Measurements from ENCODE around the gene PLXNA4. TPM values are rescaled to one million over a fixed set of nuclear protein-coding genes. Genes with fewer than 3 reads are reported as not detected.

The PLXNA4 gene
- total and polyA plus RNA-seq, 5 donors = 5.7 to 19.3 (median 16.0) TPM

GRCh38 chr7:132218876-132219275, 357.4 kb downstream of the PLXNA4 start:
- no peaks in the 10 kb centered on the region for H3K9me3 ChIP-seq (ENCODE audit: control insufficient read depth, low read length)
- ATAC-seq (no peak), DNase-seq (no peak)
- no peak overlapping the region for H3K27ac ChIP-seq (ENCODE audit: low read length)
- intact Hi-C loops (cut with DNase I) = no loop called here
- no peaks in the 10 kb centered on the region for H3K27me3 ChIP-seq (ENCODE audit: control insufficient read depth, insufficient read depth)
- H3K4me1 ChIP-seq (ENCODE audit: control insufficient read depth, insufficient read depth, low read length) = no peaks in the 10 kb centered on the region
- no peak overlapping the region for H3K4me3 ChIP-seq (ENCODE audit: low read length)
- WGBS = 80% methylated on average over 4 of the region's 4 CpGs

GRCh38 chr7:132216847-132217525, 359.3 kb downstream of the PLXNA4 start:
- Histone ChIP-seq H3K4me3 (ENCODE audit: low read length) (no peak overlapping the region), H3K9me3 (ENCODE audit: control insufficient read depth, low read length) (no peaks in the 10 kb centered on the region), H3K27ac (ENCODE audit: low read length) (no peak overlapping the region), H3K27me3 (ENCODE audit: control insufficient read depth, insufficient read depth) (no peaks in the 10 kb centered on the region), H3K4me1 (ENCODE audit: control insufficient read depth, insufficient read depth, low read length) (no peaks in the 10 kb centered on the region)
- ATAC-seq (no peak), DNase-seq (no peak)
- 75% methylated on average over 8 of the region's 8 CpGs for WGBS
- intact Hi-C loops (cut with DNase I) = no loop called here

GRCh38 chr7:132214452-132214851, 361.8 kb downstream of the PLXNA4 start:
- Histone ChIP-seq H3K9me3 (ENCODE audit: control insufficient read depth, low read length) (no peaks in the 10 kb centered on the region), H3K4me3 (ENCODE audit: low read length) (no peak overlapping the region), H3K27me3 (ENCODE audit: control insufficient read depth, insufficient read depth) (no peaks in the 10 kb centered on the region), H3K27ac (ENCODE audit: low read length) (no peak overlapping the region), H3K4me1 (ENCODE audit: control insufficient read depth, insufficient read depth, low read length) (no peaks in the 10 kb centered on the region)
- DNase-seq (no peak), ATAC-seq (no peak)
- intact Hi-C loops (cut with DNase I) = no loop called here
- 80% methylated on average over 6 of the region's 6 CpGs for WGBS

- DNase-seq (no peak), ATAC-seq (no peak)
- no peaks in the 10 kb centered on the region for H3K4me1 ChIP-seq (ENCODE audit: control insufficient read depth, insufficient read depth, low read length)
- WGBS = 82% methylated on average over 5 of the region's 5 CpGs
- H3K9me3 ChIP-seq (ENCODE audit: control insufficient read depth, low read length) = no peaks in the 10 kb centered on the region
- intact Hi-C loops (cut with DNase I) = no loop called here
- no peak overlapping the region for H3K27ac ChIP-seq (ENCODE audit: low read length)
- no peaks in the 10 kb centered on the region for H3K27me3 ChIP-seq (ENCODE audit: control insufficient read depth, insufficient read depth)
- no peak overlapping the region for H3K4me3 ChIP-seq (ENCODE audit: low read length)
Observed at GRCh38 chr7:132213583-132213982, 362.7 kb downstream of the PLXNA4 start.

- intact Hi-C loops (cut with DNase I) = no loop called here
- H3K9me3 ChIP-seq (ENCODE audit: control insufficient read depth, low read length) = no peaks in the 10 kb centered on the region
- peaks cover 2% of the 10 kb centered on the region for H3K4me1 ChIP-seq (ENCODE audit: control insufficient read depth, insufficient read depth, low read length)
- H3K27ac ChIP-seq (ENCODE audit: low read length) = no peak overlapping the region
- no peak overlapping the region for H3K4me3 ChIP-seq (ENCODE audit: low read length)
- no peaks in the 10 kb centered on the region for H3K27me3 ChIP-seq (ENCODE audit: control insufficient read depth, insufficient read depth)
- ATAC-seq (no peak), DNase-seq (no peak)
- 93% methylated on average over 4 of the region's 4 CpGs for WGBS
Observed at GRCh38 chr7:132211971-132212370, 364.3 kb downstream of the PLXNA4 start.

GRCh38 chr7:132210821-132211220, 365.4 kb downstream of the PLXNA4 start:
- H3K27me3 ChIP-seq (ENCODE audit: control insufficient read depth, insufficient read depth) = no peaks in the 10 kb centered on the region
- no peak overlapping the region for H3K4me3 ChIP-seq (ENCODE audit: low read length)
- H3K27ac ChIP-seq (ENCODE audit: low read length) = no peak overlapping the region
- H3K9me3 ChIP-seq (ENCODE audit: control insufficient read depth, low read length) = no peaks in the 10 kb centered on the region
- H3K4me1 ChIP-seq (ENCODE audit: control insufficient read depth, insufficient read depth, low read length) = peaks cover 2% of the 10 kb centered on the region
- intact Hi-C loops (cut with DNase I) = no loop called here
- no peak for DNase-seq
- WGBS = 92% methylated on average over 14 of the region's 14 CpGs
- ATAC-seq = no peak

- 88% methylated on average over 2 of the region's 2 CpGs for WGBS
- Histone ChIP-seq H3K27ac (ENCODE audit: low read length) (peak overlapping the region; percentile 26), H3K9me3 (ENCODE audit: control insufficient read depth, low read length) (no peaks in the 10 kb centered on the region), H3K4me1 (ENCODE audit: control insufficient read depth, insufficient read depth, low read length) (peaks cover 2% of the 10 kb centered on the region), H3K27me3 (ENCODE audit: control insufficient read depth, insufficient read depth) (no peaks in the 10 kb centered on the region), H3K4me3 (ENCODE audit: low read length) (no peak overlapping the region)
- intact Hi-C loops (cut with DNase I) = no loop called here
- ATAC-seq (no peak), DNase-seq (no peak)
Observed at GRCh38 chr7:132207782-132208181, 368.5 kb downstream of the PLXNA4 start.

- Histone ChIP-seq H3K4me3 (ENCODE audit: low read length) (no peak overlapping the region), H3K4me1 (ENCODE audit: control insufficient read depth, insufficient read depth, low read length) (peaks cover 2% of the 10 kb centered on the region), H3K27ac (ENCODE audit: low read length) (peak overlapping the region; percentile 26), H3K9me3 (ENCODE audit: control insufficient read depth, low read length) (no peaks in the 10 kb centered on the region), H3K27me3 (ENCODE audit: control insufficient read depth, insufficient read depth) (no peaks in the 10 kb centered on the region)
- ATAC-seq = peak; percentile 73 to 76
- DNase-seq = peak; percentile 49 to 78 (median 77)
- 58% methylated on average over 9 of the region's 9 CpGs for WGBS
- intact Hi-C loops (cut with DNase I) = no loop called here
Observed at GRCh38 chr7:132207211-132207610, 369.1 kb downstream of the PLXNA4 start.

- peak overlapping the region; percentile 26 for H3K27ac ChIP-seq (ENCODE audit: low read length)
- DNase-seq (peak in 1 of 3 donors; percentile 62), ATAC-seq (peak; percentile 56 to 65)
- no peak overlapping the region for H3K4me3 ChIP-seq (ENCODE audit: low read length)
- 49% methylated on average over 8 of the region's 8 CpGs for WGBS
- H3K9me3 ChIP-seq (ENCODE audit: control insufficient read depth, low read length) = no peaks in the 10 kb centered on the region
- peaks cover 2% of the 10 kb centered on the region for H3K4me1 ChIP-seq (ENCODE audit: control insufficient read depth, insufficient read depth, low read length)
- no peaks in the 10 kb centered on the region for H3K27me3 ChIP-seq (ENCODE audit: control insufficient read depth, insufficient read depth)
- intact Hi-C loops (cut with DNase I) = no loop called here
Observed at GRCh38 chr7:132206594-132206993, 369.7 kb downstream of the PLXNA4 start.

GRCh38 chr7:132205509-132205908, 370.8 kb downstream of the PLXNA4 start:
- DNase-seq = no peak
- intact Hi-C loops (cut with DNase I) = no loop called here
- peaks cover 2% of the 10 kb centered on the region for H3K4me1 ChIP-seq (ENCODE audit: control insufficient read depth, insufficient read depth, low read length)
- H3K9me3 ChIP-seq (ENCODE audit: control insufficient read depth, low read length) = no peaks in the 10 kb centered on the region
- no peaks in the 10 kb centered on the region for H3K27me3 ChIP-seq (ENCODE audit: control insufficient read depth, insufficient read depth)
- no peak overlapping the region for H3K4me3 ChIP-seq (ENCODE audit: low read length)
- ATAC-seq = no peak
- no peak overlapping the region for H3K27ac ChIP-seq (ENCODE audit: low read length)

- WGBS = 83% methylated on average over 7 of the region's 7 CpGs
- no peak overlapping the region for H3K27ac ChIP-seq (ENCODE audit: low read length)
- H3K4me1 ChIP-seq (ENCODE audit: control insufficient read depth, insufficient read depth, low read length) = peaks cover 6% of the 10 kb centered on the region
- ATAC-seq (no peak), DNase-seq (no peak)
- H3K4me3 ChIP-seq (ENCODE audit: low read length) = no peak overlapping the region
- H3K9me3 ChIP-seq (ENCODE audit: control insufficient read depth, low read length) = no peaks in the 10 kb centered on the region
- H3K27me3 ChIP-seq (ENCODE audit: control insufficient read depth, insufficient read depth) = no peaks in the 10 kb centered on the region
- intact Hi-C loops (cut with DNase I) = no loop called here
Observed at GRCh38 chr7:132203021-132203420, 373.2 kb downstream of the PLXNA4 start.

GRCh38 chr7:132202541-132202940, 373.7 kb downstream of the PLXNA4 start:
- Histone ChIP-seq H3K27me3 (ENCODE audit: control insufficient read depth, insufficient read depth) (no peaks in the 10 kb centered on the region), H3K4me1 (ENCODE audit: control insufficient read depth, insufficient read depth, low read length) (peaks cover 4% of the 10 kb centered on the region), H3K9me3 (ENCODE audit: control insufficient read depth, low read length) (no peaks in the 10 kb centered on the region), H3K27ac (ENCODE audit: low read length) (no peak overlapping the region), H3K4me3 (ENCODE audit: low read length) (no peak overlapping the region)
- intact Hi-C loops (cut with DNase I) = no loop called here
- WGBS = 97% methylated on average over 9 of the region's 9 CpGs
- no peak for ATAC-seq
- DNase-seq = no peak
